K562 (cell line): ENCODE data around the gene NDOR1. TPM values are rescaled to one million over a fixed set of nuclear protein-coding genes. Genes with fewer than 3 reads are reported as not detected.

ENCODE experiments used
- CTCF ChIP-seq, 3 experiments: IDR thresholded peaks in 2 of 3; conservative IDR thresholded peaks in 1 of 3; 2 replicates each; pipeline ENCODE4 v1.5.1; 2011 to 2012; ENCODE audit warnings: low read length in 3 of 3, mild to moderate bottlenecking in 3 of 3, control low read depth in 2 of 3, improper control_type of control experiment in 1 of 3, inconsistent platforms in 1 of 3, low read depth in 1 of 3, mixed read lengths in 1 of 3, moderate library complexity in 1 of 3; ENCODE audit not compliant: insufficient read depth in 2 of 3
- CXXC5 ChIP-seq: fragments of 250-450 bp; sonication (Bioruptor Pico); IDR thresholded peaks from 2 replicates; pipeline ENCODE4 v1.8.0; 2022; ENCODE audit warnings: inconsistent platforms, mild to moderate bottlenecking, moderate library complexity
- EGR1 ChIP-seq: fragments of 450-650 bp; conservative IDR thresholded peaks from 2 replicates; pipeline ENCODE4 v1.6.1; 2017; ENCODE audit warnings: mild to moderate bottlenecking
- EP400 ChIP-seq: fragments of 450-650 bp; IDR thresholded peaks from 2 replicates; pipeline ENCODE4 v1.6.1; 2017; ENCODE audit warnings: antibody characterized with exemption, mild to moderate bottlenecking, moderate library complexity
- HCFC1 ChIP-seq: IDR thresholded peaks from 2 replicates; pipeline ENCODE4 v1.6.1; 2012; ENCODE audit warnings: low read depth, low read length, improper control_type of control experiment
- HDAC1 ChIP-seq, 2 experiments: fragments of 450-650 bp; IDR thresholded peaks; 2 replicates each; pipeline ENCODE4 v1.6.1; 2016 to 2017; ENCODE audit warnings: inconsistent platforms in 1 of 2, mild to moderate bottlenecking in 1 of 2, moderate library complexity in 1 of 2
- HNRNPL ChIP-seq: fragments of 200-400 bp; formaldehyde crosslinking; IDR thresholded peaks from 2 replicates; pipeline ENCODE4 v1.6.1; 2017; ENCODE audit warnings: low read depth, mild to moderate bottlenecking, low read length
- MAZ ChIP-seq, 2 experiments: fragments of 450-650 bp in 1 of 2; sonication (generic) in 1 of 2; formaldehyde crosslinking; IDR thresholded peaks in 1 of 2; conservative IDR thresholded peaks in 1 of 2; 2 replicates each; pipeline versions ENCODE4 v1.4.0 to v1.5.0; 2020; ENCODE audit warnings: mild to moderate bottlenecking in 1 of 2, missing genetic modification reagents in 1 of 2
- NRF1 ChIP-seq, 2 experiments: fragments of 450-650 bp; IDR thresholded peaks in 1 of 2; conservative IDR thresholded peaks in 1 of 2; 2 replicates each; pipeline ENCODE4 v1.6.1; 2014; ENCODE audit warnings: mild to moderate bottlenecking in 2 of 2
- SMARCB1 ChIP-seq: IDR thresholded peaks from 2 replicates; pipeline ENCODE4 v1.6.1; 2011; ENCODE audit warnings: improper control_type of control experiment, low read depth; ENCODE audit not compliant: insufficient read length
- ZFX ChIP-seq: sonication (generic); formaldehyde crosslinking; IDR thresholded peaks from 2 replicates; pipeline ENCODE4 v1.8.0; 2022; ENCODE audit warnings: mild to moderate bottlenecking, missing genetic modification reagents, moderate library complexity
- polyA plus RNA-seq, 8 experiments: library from polyadenylated mRNA; depleted of rRNA in 4 of 8; stranded (reverse) in 5 of 8; unstranded in 3 of 8; fragments of >200 nt; fragmentation: Nextera tagmentation in 2 of 8; fragmentation: Illumina TruSeq in 1 of 8; extraction: Ambion mirVana in 2 of 8; extraction: Trizol in 1 of 8; gene quantifications; 2 replicates each; pipeline versions ENCODE4 v1.2.1 to v1.2.3, GENCODE V29; 2011 to 2014; ENCODE audit warnings: inconsistent platforms in 1 of 8, missing spikeins in 1 of 8
- total RNA-seq, 7 experiments: library from RNA; depleted of rRNA in 6 of 7; stranded (reverse); fragments of >200 nt in 6 of 7; fragmentation: Illumina TruSeq in 2 of 7; extraction: Trizol in 2 of 7; gene quantifications; 2 replicates each; pipeline versions ENCODE4 v1.2.1 to v1.2.3, GENCODE V29; 2011 to 2021; ENCODE audit warnings: low replicate concordance in 1 of 7
- TF ChIP-seq, protein P1 (sequence below): conservative IDR thresholded peaks from 2 replicates; pipeline ENCODE4 v1.6.1; 2011; ENCODE audit warnings: low read depth, mild to moderate bottlenecking, low read length; ENCODE audit not compliant: control insufficient read depth
- TF ChIP-seq, protein P2 (sequence below): sonication (generic); formaldehyde crosslinking; IDR thresholded peaks from 2 replicates; pipeline ENCODE4 v1.4.0; 2020; ENCODE audit warnings: mild to moderate bottlenecking, missing genetic modification reagents
- TF ChIP-seq, protein P3 (sequence below), 2 experiments: IDR thresholded peaks in 1 of 2; conservative IDR thresholded peaks in 1 of 2; 2 replicates each; pipeline ENCODE4 v1.6.1; 2016; ENCODE audit warnings: low read depth in 2 of 2, mild to moderate bottlenecking in 1 of 2, missing compliant biosample characterization in 1 of 2, missing genetic modification characterization in 1 of 2, moderate library complexity in 1 of 2
- TF ChIP-seq, protein P4 (sequence below): sonication (generic); formaldehyde crosslinking; IDR thresholded peaks from 2 replicates; pipeline ENCODE4 v1.8.0; 2022; ENCODE audit warnings: missing genetic modification reagents, mild to moderate bottlenecking, moderate library complexity, borderline replicate concordance

Gene NDOR1
- total and polyA plus RNA-seq, 9 of the 15 experiments (the other 6 are each of a cell fraction or from before 2014, with no cell fraction given): 0.06 to 36.9 (median 6.9) TPM

- peak; percentile 48 to 92; a peak in 2 of 4 replicates for TF ChIP-seq MAZ (CRISPR knock-in tag; conservative IDR thresholded peaks at IDR 0.05 in 1 of 2, IDR thresholded peaks at IDR 0.05 in 1 of 2)
- TF ChIP-seq, protein P1, sequence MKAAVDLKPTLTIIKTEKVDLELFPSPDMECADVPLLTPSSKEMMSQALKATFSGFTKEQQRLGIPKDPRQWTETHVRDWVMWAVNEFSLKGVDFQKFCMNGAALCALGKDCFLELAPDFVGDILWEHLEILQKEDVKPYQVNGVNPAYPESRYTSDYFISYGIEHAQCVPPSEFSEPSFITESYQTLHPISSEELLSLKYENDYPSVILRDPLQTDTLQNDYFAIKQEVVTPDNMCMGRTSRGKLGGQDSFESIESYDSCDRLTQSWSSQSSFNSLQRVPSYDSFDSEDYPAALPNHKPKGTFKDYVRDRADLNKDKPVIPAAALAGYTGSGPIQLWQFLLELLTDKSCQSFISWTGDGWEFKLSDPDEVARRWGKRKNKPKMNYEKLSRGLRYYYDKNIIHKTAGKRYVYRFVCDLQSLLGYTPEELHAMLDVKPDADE: 0 out of 2 replicates have a peak, but pooled peaks have one; percentile 48
- TF ChIP-seq SMARCB1: no peak
- TF ChIP-seq CXXC5 (CRISPR knock-in tag): peak; percentile 70
- peak; percentile 27; the same call in 1 of the 2 replicates for TF ChIP-seq ZFX (CRISPR knock-in tag)
- 0 out of 2 replicates have a peak, but pooled peaks have one; percentile 25 for TF ChIP-seq EGR1
- TF ChIP-seq HNRNPL: 0 out of 2 replicates have a peak, but pooled peaks have one; percentile 28
- TF ChIP-seq HCFC1: 0 out of 2 replicates have a peak, but pooled peaks have one; percentile 23
- peak in 1 of 2 experiments; percentile 67; a peak in 2 of 4 replicates for TF ChIP-seq HDAC1 (IDR thresholded peaks at IDR 0.05)
- peak; percentile 58 to 59; a peak in 3 of 4 replicates for TF ChIP-seq NRF1 (conservative IDR thresholded peaks at IDR 0.05 in 1 of 2, IDR thresholded peaks at IDR 0.05 in 1 of 2)
- peak in 1 of 3 experiments; percentile 27; a peak in 2 of 6 replicates for TF ChIP-seq CTCF (IDR thresholded peaks at IDR 0.05 in 2 of 3, conservative IDR thresholded peaks at IDR 0.05 in 1 of 3; ENCODE audit: insufficient read depth in 2 of 3, low read depth in 1 of 3, low read length in 3 of 3)
- TF ChIP-seq, protein P2, sequence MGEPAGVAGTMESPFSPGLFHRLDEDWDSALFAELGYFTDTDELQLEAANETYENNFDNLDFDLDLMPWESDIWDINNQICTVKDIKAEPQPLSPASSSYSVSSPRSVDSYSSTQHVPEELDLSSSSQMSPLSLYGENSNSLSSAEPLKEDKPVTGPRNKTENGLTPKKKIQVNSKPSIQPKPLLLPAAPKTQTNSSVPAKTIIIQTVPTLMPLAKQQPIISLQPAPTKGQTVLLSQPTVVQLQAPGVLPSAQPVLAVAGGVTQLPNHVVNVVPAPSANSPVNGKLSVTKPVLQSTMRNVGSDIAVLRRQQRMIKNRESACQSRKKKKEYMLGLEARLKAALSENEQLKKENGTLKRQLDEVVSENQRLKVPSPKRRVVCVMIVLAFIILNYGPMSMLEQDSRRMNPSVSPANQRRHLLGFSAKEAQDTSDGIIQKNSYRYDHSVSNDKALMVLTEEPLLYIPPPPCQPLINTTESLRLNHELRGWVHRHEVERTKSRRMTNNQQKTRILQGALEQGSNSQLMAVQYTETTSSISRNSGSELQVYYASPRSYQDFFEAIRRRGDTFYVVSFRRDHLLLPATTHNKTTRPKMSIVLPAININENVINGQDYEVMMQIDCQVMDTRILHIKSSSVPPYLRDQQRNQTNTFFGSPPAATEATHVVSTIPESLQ (CRISPR knock-in tag): peak; percentile 75; the same call in 1 of the 2 replicates
- peak; percentile 19; the same call in 1 of the 2 replicates for TF ChIP-seq EP400
- TF ChIP-seq, protein P3, sequence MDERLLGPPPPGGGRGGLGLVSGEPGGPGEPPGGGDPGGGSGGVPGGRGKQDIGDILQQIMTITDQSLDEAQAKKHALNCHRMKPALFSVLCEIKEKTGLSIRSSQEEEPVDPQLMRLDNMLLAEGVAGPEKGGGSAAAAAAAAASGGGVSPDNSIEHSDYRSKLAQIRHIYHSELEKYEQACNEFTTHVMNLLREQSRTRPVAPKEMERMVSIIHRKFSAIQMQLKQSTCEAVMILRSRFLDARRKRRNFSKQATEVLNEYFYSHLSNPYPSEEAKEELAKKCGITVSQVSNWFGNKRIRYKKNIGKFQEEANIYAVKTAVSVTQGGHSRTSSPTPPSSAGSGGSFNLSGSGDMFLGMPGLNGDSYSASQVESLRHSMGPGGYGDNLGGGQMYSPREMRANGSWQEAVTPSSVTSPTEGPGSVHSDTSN (CRISPR knock-in tag; IDR thresholded peaks at IDR 0.05; ENCODE audit: low read depth): no peak
- TF ChIP-seq, protein P3 (tag; conservative IDR thresholded peaks at IDR 0.05; ENCODE audit: low read depth): no peak
- TF ChIP-seq, protein P4, sequence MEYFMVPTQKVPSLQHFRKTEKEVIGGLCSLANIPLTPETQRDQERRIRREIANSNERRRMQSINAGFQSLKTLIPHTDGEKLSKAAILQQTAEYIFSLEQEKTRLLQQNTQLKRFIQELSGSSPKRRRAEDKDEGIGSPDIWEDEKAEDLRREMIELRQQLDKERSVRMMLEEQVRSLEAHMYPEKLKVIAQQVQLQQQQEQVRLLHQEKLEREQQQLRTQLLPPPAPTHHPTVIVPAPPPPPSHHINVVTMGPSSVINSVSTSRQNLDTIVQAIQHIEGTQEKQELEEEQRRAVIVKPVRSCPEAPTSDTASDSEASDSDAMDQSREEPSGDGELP (CRISPR knock-in tag): peak; percentile 63
These were observed 12.0 kb downstream of the NDOR1 start (continued) for GRCh38 chr9:137217276-137218211.
